Endothelial cell of umbilical vein (primary cell): ENCODE results near the gene SEC61A1. TPM values are rescaled to one million over a fixed set of nuclear protein-coding genes. Genes with fewer than 3 reads are reported as not detected.

Experiments used
- BruUV-seq: library from RNA; stranded (reverse); fragments of 400-500 nt; replicated peaks from 2 replicates; lab custom pipeline; 2021; lab: Mats Ljungman, UMichigan
- CTCF ChIA-PET: fragments of 300-600, 350-600 bp; sonication (Branson Sonifier 250); formaldehyde crosslinking; loops from one replicate; lab custom pipeline; 2021; ENCODE audit warnings: antibody characterized with exemption, inconsistent platforms; lab: Charles Lee
- POLR2A ChIA-PET: fragments of 300-600, 350-600 bp; sonication (Branson Sonifier 250); formaldehyde crosslinking; loops from one replicate; lab custom pipeline; 2021; ENCODE audit warnings: antibody characterized with exemption, inconsistent platforms; lab: Charles Lee
- DNase-seq: peaks from one replicate; pipeline ENCODE4 v3.0.0-alpha.2; 2011; ENCODE audit warnings: low read depth, low spot score
- FAIRE-seq: peaks from 2 replicates; lab custom pipeline; 2011; peaks lifted over from hg19 to GRCh38; lab: Jason Lieb, UNC
- H2AFZ ChIP-seq: 2 replicates; pipeline ENCODE4 v1.6.0; 2012; ENCODE audit warnings: low read depth, low read length, control low read depth, inconsistent platforms
- H3K27ac ChIP-seq: 2 replicates; pipeline ENCODE4 v1.5.1; 2011; ENCODE audit warnings: low read depth, mild to moderate bottlenecking, control low read depth, low read length, moderate library complexity; ENCODE audit not compliant: insufficient read depth
- H3K27me3 ChIP-seq, 2 experiments: 2 replicates each; pipeline versions ENCODE4 v1.6.0 to v1.6.1; 2011; ENCODE audit warnings: low read length in 2 of 2, mixed read lengths in 1 of 2; ENCODE audit not compliant: control insufficient read depth in 2 of 2, insufficient read depth in 2 of 2
- H3K36me3 ChIP-seq, 2 experiments: 2 replicates in 1 of 2; 3 replicates in 1 of 2; pipeline ENCODE4 v1.5.1; 2011; ENCODE audit warnings: low read length in 2 of 2, mild to moderate bottlenecking in 1 of 2, moderate library complexity in 1 of 2; ENCODE audit not compliant: control insufficient read depth in 2 of 2, insufficient read depth in 2 of 2; ENCODE audit errors: extremely low read depth in 1 of 2
- H3K4me1 ChIP-seq: 3 replicates; pipeline ENCODE4 v1.5.1; 2011; ENCODE audit warnings: mild to moderate bottlenecking, low read length; ENCODE audit not compliant: control insufficient read depth, insufficient read depth; ENCODE audit errors: extremely low read depth
- H3K4me2 ChIP-seq: 2 replicates; pipeline ENCODE4 v1.6.1; 2011; ENCODE audit warnings: low read length, control low read depth, mixed read lengths; ENCODE audit not compliant: insufficient read depth
- H3K4me3 ChIP-seq, 3 experiments: fragments of 200-600 bp in 1 of 3; sonication (generic), shearing (Covaris generic) in 1 of 3; replicated peaks in 1 of 3; 2 replicates each; pipeline ENCODE4 v1.5.1; 2011 to 2016; ENCODE audit warnings: control low read depth in 3 of 3, low read length in 3 of 3, mild to moderate bottlenecking in 2 of 3, inconsistent platforms in 1 of 3, low read depth in 1 of 3, moderate library complexity in 1 of 3; ENCODE audit not compliant: insufficient read depth in 1 of 3
- H3K79me2 ChIP-seq: 2 replicates; pipeline ENCODE4 v1.6.0; 2012; ENCODE audit warnings: low read length, inconsistent platforms; ENCODE audit not compliant: control insufficient read depth, insufficient read depth
- H3K9ac ChIP-seq: replicated peaks from 2 replicates; pipeline ENCODE3; 2011; ENCODE audit warnings: low read length, control low read depth; ENCODE audit not compliant: insufficient read depth; ENCODE audit errors: extremely low read depth
- H3K9me1 ChIP-seq: replicated peaks from 3 replicates; pipeline ENCODE4 v1.6.0; 2011; ENCODE audit warnings: mild to moderate bottlenecking, low read length; ENCODE audit not compliant: control insufficient read depth, insufficient read depth; ENCODE audit errors: extremely low read depth
- H3K9me3 ChIP-seq: replicated peaks from 2 replicates; pipeline ENCODE4 v1.5.1; 2012; ENCODE audit warnings: low read length, inconsistent platforms; ENCODE audit not compliant: control insufficient read depth, insufficient read depth
- H4K20me1 ChIP-seq: replicated peaks from 2 replicates; pipeline ENCODE3; 2011; ENCODE audit warnings: mild to moderate bottlenecking, low read length; ENCODE audit not compliant: control insufficient read depth, insufficient read depth; ENCODE audit errors: extremely low read depth
- FOS ChIP-seq: IDR thresholded peaks from 2 replicates; pipeline ENCODE4 v1.6.1; 2011; ENCODE audit warnings: mild to moderate bottlenecking, low read length, moderate library complexity, borderline replicate concordance; ENCODE audit not compliant: insufficient read depth
- GATA2 ChIP-seq: IDR thresholded peaks from 2 replicates; pipeline ENCODE4 v1.7.0; 2011; ENCODE audit warnings: low read depth, mild to moderate bottlenecking, moderate library complexity, mixed read lengths, low read length; ENCODE audit not compliant: insufficient read length, insufficient read depth
- JUN ChIP-seq: IDR thresholded peaks from 2 replicates; pipeline ENCODE4 v1.6.1; 2011; ENCODE audit warnings: borderline replicate concordance, low read depth; ENCODE audit not compliant: insufficient read length, insufficient read depth
- MYC ChIP-seq: IDR thresholded peaks from one replicate; pipeline ENCODE4 v1.6.1; 2011; ENCODE audit warnings: mild to moderate bottlenecking, low read depth, low read length
- POLR2A ChIP-seq: IDR thresholded peaks from 2 replicates; pipeline ENCODE4 v1.6.1; 2012; ENCODE audit warnings: low read depth, mild to moderate bottlenecking, control low read depth, low read length
- dilution Hi-C: fragments of 300-500 bp; cut with MboI; formaldehyde crosslinking; loops from one replicate; pipeline ENCODE4 v1.15.0; 2019; ENCODE audit warnings: low sequenced_read_pairs; ENCODE audit not compliant: extremely low pct_ligation_motif_present
- intact Hi-C: fragments of 100-400 bp; cut with micrococcal nuclease; formaldehyde crosslinking; loops from one replicate; pipeline ENCODE4 v1.10.0; 2022
- polyA plus RNA-seq, 4 experiments: library from polyadenylated mRNA; depleted of rRNA in 3 of 4; stranded (reverse) in 3 of 4; unstranded in 1 of 4; fragments of >200 nt; gene quantifications; 2 replicates each; pipeline versions ENCODE4 v1.2.1 to v1.2.3, GENCODE V29; 2011 to 2012; ENCODE audit warnings: missing spikeins in 1 of 4
- total RNA-seq: library from RNA; stranded (reverse); gene quantifications from 2 replicates; pipeline ENCODE4 v1.2.3, GENCODE V29; 2021

SEC61A1 gene
- total and polyA plus RNA-seq, 2 donors (not counting 3 experiments of a cell fraction or from before 2014, with no cell fraction given), result 307 to 312 TPM

GRCh38 chr3:128073185-128073725 is 21.0 kb downstream of the SEC61A1 start:
- Histone ChIP-seq H3K9ac (peak overlapping the region; percentile 26), H3K36me3 (peaks cover 27 to 42% of the 10 kb centered on the region in 2 experiments), H3K4me3 (no peak overlapping the region), H3K4me2 (peak overlapping the region; percentile 65), H4K20me1 (no peaks in the 10 kb centered on the region), H3K9me3 (no peaks in the 10 kb centered on the region), H3K9me1 (no peaks in the 10 kb centered on the region), H3K27me3 (no peaks in the 10 kb centered on the region), H3K27ac (peak overlapping the region; percentile 77), H3K4me1 (peaks cover 46% of the 10 kb centered on the region), H2AFZ (no peak overlapping the region), H3K79me2 (peaks cover 20% of the 10 kb centered on the region)
- BruUV-seq, result no TSS peak
- ChIA-PET CTCF (interaction anchor here (0.7 to 2.2 kb wide), 15 partner anchors 13 to 498 kb away, joined by 3 to 44 read pairs (median 4); partner anchors contain the start of gene RUVBL1), POLR2A (interaction anchor here (1.1 kb wide), 1 partner anchor 806 kb away, joined by 4 read pairs; the partner anchor contains the start of gene ACAD9)
- intact Hi-C loops (loop anchor here (2.0 kb wide), 1 partner anchor 18 kb away; no protein-coding TSS in a partner anchor), dilution Hi-C loops (no loop called here)
- no peak for DNase-seq
- FAIRE-seq, result no peak
- TF ChIP-seq MYC (no peak), POLR2A (peak; percentile 20)

DNA sequence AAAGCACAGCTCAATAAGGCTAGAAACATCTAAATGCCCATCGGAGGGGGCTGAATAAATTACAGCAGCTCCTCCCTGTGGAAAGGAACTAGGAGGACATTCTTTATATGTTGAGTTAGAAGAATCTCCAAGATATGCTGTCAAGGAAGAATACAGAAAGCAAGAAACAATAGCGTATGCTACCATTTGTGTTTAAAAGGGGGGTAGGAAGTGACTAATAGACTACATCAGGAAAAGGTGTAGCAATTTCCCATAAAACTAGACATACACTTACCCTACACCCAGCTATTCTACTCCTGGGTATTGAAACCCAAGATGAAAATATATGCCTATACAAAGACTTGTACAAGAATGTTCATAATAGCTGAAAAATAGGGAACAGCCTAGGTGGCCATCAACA is 21.6 kb downstream of the SEC61A1 start:
- DNase-seq (peak; percentile 84), FAIRE-seq (peak; percentile 93)
- ChIA-PET CTCF (interaction anchor here (0.5 to 2.2 kb wide), 16 partner anchors 13 to 1891 kb away, joined by 3 to 44 read pairs (median 4); partner anchors contain the start of gene RUVBL1), POLR2A (interaction anchor here (1.1 kb wide), 1 partner anchor 805 kb away, joined by 4 read pairs; the partner anchor contains the start of gene ACAD9)
- Histone ChIP-seq H3K4me1 (peaks cover 46% of the 10 kb centered on the region), H3K27ac (peak overlapping the region; percentile 77), H3K4me3 (no peak overlapping the region), H3K9me3 (no peaks in the 10 kb centered on the region), H3K4me2 (peak overlapping the region; percentile 65), H3K36me3 (peaks cover 22 to 36% of the 10 kb centered on the region in 2 experiments), H2AFZ (no peak overlapping the region), H4K20me1 (no peaks in the 10 kb centered on the region), H3K9ac (peak overlapping the region; percentile 35), H3K79me2 (peaks cover 15% of the 10 kb centered on the region), H3K27me3 (no peaks in the 10 kb centered on the region), H3K9me1 (no peaks in the 10 kb centered on the region)
- no TSS peak for BruUV-seq
- intact Hi-C loops, result loop anchor here (2.0 kb wide), 2 partner anchors 19 to 535 kb away; no protein-coding TSS in a partner anchor
- dilution Hi-C loops, result no loop called here
- TF ChIP-seq JUN, result peak; percentile 86
- TF ChIP-seq GATA2, result no peak
- TF ChIP-seq FOS, result peak; percentile 49
- peak; percentile 11 for TF ChIP-seq POLR2A
